Measurements from ENCODE around the gene NUS1.
"Not testable (repeated sequence)": the region's sequence is repeated elsewhere in the genome, so short reads cannot be mapped to it uniquely, and the experiment has no call there.

NUS1 gene

DNA sequence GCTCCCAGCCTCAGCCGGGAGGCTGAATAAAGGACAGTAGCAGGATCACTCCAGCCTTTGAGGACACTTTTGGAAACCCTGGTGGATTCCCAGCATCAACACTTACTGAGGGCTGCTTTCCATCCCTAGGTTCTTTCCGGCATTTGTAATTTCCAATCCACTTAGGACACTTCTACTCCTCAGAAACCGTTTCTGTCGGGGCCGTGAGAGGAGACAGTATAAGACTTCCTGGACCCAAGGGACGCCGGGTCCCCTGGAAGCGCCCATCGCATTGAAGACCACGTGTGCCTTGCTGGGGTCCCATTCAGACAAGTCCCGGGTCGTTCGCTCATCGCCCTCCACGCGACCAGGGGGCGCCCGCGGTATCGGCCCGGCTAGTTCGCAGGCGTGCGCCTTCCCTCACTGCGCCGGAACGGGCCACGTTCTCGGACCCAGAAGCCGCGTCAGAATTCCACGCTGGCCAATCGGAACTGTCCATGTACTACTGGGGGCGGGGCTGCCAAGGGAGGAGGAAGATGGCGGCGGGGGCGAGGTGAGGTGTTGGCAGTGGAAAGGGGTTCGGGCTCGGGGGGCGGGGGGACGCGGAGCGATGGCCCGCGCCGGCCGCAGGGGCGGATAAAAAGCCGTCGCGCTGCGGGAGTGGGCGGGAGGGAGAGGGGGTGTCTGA is at the start of gene NUS1:
Gene NUS1 (plus strand): TSS at position 479 of the 667 bp plus-strand sequence. CDS start 202 bp downstream, outside the sequence.
- peak; percentile 95 for DNase-seq (ENCODE audit: low read depth)

DNA sequence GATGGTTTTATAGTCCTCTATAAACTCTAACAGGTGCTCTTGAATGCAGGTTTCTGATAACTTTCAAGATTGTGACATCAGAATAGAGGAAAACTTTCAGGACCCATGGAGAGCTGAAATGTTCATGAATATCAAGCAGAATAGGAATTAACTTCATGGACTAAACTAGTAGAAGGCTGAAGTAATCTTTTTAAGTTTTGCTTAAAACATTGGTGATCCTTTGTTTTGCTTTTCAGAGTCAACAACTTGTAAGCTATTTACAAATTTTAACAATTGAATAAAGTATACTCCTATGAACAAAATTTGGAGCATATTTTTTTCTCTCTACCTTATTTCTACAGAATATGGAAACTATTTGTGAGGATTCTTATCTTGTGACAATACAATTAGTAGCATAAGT is 47.7 kb upstream of the NUS1 start:
- no peak for DNase-seq (ENCODE audit: low read depth)

DNA sequence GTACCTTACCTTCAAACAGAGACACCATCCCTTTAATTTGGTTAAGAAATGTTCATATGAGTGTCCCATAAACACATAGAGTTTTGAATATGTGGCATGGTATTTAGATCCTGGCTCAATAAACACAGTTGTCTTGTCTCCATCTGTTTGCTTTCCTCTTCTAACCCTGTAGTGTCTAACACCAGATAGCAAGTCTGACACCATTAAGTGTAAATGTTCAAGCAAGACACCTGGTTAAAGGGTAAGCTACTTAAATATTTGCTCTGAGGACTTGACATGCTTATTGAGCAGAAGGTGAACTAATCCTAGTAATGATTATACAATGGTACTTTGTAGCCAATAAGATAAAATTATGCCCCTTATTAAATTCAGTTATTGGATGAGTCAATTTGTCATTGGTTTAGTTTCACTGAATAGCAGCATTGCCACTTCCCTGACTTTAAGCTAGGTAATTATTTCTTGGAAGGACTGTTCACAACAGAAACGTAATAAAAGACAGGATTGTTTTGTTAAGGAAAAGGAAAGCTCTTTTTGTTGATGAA is 46.1 kb upstream of the NUS1 start:
- DNase-seq (ENCODE audit: low read depth), result no peak

DNA sequence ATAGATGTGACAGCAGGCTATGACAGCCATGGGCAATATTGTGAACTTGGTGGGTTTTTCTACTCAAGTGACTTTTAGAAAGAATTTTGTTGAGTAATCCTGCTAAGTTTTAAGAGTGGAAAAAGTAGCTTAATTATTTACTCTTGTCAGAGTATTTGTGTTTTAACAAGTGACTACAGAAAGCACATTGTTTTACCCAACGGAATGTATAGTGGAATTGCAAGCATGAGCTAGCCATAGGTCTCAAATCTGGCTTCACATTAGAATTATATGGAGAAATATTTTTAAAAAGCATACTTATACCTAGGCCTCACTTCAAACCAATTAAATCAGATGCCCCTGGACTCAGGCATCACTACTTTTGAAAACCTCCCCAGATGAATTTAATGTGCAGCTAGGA is 37.5 kb upstream of the NUS1 start:
- no peak for DNase-seq (ENCODE audit: low read depth)

DNA sequence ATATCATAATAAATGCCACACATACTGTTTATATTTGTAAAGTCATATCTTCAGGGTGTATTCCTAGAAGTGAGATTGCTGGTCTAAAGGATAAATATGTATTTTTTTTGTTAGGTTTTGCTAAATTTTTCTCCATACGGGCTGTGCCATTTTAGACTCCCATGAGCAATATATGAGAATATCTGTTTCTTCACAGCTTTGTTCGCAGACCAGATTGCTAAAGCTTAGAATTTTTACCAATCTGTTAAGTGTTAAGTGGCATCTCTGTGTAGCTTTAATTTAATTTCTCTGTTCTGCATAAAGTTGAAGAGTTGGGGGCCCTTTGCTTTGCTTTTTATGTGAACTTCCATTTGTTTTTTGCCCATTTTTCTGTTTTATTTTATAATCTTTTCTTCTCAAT is 32.3 kb upstream of the NUS1 start:
- DNase-seq (ENCODE audit: low read depth), result no peak

DNA sequence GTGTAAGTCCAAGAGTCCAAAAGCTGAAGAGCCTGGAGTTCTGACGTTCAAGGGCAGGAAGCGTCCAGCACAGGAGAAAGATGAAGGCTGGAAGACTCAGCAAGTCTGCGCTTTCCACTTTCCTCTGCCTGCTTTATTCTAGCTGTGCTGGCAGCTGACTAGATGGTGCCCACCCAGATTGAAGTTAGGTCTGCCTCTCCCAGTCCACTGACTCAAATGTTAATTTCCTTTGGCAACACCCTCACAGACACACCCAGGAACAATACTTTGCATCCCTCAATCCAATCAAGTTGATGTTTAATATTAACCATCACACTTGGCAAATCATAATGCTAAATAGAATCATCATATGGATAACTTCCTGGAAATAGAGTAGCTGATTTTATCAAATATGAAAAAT is 23.3 kb upstream of the NUS1 start:
- DNase-seq (ENCODE audit: low read depth), result not testable (repeated sequence)

DNA sequence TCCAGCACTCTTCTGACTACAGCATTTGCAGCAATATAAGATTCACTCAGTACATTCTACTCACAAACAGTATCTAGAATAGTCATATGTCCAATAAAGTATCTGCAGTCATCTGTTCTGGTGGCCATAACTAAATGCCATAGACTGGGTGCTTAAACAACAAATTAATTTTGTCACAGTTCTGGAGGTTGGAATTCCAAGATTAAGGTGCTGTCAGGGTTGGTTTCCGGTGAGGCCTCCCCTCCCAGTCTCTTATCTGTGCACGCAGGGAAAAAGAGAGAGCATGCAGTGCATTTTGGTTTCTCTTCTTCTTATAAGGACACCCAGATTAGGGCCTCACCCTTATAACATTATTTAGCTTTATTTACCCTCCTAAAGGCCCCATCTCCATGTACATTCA is 21.3 kb upstream of the NUS1 start:
- no peak for DNase-seq (ENCODE audit: low read depth)

DNA sequence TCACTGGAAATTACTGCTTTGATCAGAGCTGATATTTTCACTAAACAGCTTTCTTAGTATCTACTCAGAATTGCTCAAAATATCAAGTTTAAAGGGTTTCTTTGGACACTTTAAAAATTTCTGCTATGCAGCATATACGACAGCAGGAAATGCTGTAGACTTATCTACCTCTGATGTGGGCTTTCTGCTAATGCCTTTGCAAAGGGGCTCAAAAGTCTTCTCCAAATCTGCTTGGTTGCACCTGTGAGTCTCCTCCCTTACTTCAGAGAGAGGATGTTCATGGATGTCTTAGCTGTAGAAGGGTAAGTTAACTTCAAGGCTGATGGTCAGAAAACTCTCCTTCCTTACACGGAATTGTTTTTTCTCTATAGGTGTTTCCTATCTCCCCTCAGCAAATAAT is 19.9 kb upstream of the NUS1 start:
- no peak for DNase-seq (ENCODE audit: low read depth)

DNA sequence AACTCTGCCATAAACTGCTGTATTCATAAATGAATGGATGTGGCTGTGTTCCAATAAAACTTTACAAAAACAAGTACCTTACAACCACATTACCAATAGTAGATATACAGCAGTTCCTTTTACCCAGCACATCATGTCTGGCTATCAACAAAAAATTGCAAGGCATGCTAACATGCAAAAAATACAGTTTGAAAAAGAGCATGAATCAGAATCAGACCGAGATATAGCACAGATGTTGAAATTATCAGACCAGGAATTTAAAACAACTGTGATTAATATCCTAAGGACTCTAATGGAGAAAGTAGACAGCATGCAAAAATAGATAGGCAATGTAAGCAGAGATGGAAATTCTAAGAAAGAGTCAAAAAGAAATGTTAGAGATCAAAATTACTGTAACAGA is 8.4 kb upstream of the NUS1 start:
- no peak for DNase-seq (ENCODE audit: low read depth)

DNA sequence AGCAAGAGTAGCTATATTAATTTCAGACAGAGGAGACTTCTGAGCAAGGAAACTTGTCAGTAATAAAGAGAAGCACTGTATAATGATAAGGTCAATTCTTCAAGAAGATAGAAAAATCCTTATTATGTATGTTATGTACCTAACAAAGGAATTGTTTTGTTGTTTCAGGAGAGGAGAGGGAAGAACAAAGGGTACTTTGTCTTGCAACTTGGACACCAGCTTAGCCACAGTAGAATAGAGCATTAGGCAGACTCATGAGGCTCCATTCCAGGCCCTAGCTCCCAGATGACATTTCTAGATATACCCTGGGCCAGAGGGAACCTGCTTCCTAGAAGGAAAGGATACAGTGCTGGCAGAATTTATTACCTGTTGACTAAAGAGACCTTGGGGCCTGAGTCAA is 6.5 kb upstream of the NUS1 start:
- no peak for DNase-seq (ENCODE audit: low read depth)

DNA sequence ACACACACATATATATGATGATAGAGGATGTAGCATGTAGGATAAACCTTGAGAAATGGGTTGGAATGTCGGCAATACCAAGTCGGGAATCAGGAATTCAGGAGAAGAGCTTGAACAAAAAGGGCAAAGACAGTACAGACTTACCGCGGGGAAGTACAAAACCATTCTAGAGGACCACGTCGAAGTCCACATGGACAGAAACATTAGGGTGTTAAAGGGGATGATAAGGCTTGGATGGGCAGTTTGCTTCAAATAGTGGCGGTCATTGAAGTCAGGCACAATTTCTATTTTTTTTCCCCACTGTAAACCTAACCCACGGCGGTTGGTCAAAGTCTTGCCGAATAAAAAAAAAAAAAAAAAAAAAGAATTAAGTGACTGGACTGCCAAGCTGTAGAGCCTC is 766 bp upstream of the NUS1 start:
- no peak for DNase-seq (ENCODE audit: low read depth)

DNA sequence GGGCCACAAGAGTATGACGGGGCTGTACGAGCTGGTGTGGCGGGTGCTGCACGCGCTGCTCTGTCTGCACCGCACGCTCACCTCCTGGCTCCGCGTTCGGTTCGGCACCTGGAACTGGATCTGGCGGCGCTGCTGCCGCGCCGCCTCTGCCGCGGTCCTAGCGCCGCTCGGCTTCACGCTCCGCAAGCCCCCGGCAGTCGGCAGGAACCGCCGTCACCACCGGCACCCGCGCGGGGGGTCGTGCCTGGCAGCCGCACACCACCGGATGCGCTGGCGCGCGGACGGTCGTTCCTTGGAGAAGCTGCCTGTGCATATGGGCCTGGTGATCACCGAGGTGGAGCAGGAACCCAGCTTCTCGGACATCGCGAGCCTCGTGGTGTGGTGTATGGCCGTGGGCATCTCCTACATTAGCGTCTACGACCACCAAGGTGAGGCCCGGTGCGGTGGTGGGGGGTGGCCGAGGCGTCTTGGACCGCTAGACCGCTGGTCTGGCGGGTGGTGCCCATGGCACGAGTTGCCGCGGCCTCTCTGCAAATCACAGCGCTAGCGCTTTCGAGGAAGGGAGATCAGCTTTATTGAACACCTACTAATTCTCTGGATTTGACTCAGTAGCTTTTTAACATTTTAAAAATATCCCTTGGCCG is 511 bp downstream of the NUS1 start:
- not testable (repeated sequence) for DNase-seq (ENCODE audit: low read depth)

DNA sequence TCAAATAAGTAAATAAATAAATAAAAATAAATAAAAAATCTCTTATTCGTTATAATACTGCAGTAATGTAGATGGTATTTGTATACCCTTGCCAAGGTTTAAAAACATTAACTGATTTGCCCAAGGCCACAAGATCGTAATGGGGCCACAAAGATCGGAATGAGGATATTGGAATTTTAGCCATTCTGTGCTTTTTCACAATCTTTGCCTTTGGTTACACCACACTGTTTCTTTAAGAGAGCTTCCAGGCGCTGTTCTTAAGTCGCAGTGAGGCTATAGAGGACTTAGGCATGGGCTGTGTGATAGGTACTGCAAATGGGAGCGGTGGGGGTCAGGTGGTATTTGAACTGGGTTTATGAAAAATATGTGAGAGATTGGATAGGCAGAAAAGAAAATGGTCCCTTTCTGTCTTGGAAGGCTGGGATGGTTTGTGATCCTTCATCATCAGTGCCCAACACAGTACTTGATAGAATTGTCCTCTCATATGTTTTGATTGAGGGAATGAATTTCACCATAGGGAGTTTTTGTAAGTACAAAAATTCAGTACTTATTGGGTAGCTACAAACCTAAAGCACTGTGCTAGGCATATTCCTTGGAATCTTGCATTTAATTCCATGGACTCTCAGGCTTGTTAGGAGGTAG is 1.4 kb downstream of the NUS1 start:
- no peak for DNase-seq (ENCODE audit: low read depth)

DNA sequence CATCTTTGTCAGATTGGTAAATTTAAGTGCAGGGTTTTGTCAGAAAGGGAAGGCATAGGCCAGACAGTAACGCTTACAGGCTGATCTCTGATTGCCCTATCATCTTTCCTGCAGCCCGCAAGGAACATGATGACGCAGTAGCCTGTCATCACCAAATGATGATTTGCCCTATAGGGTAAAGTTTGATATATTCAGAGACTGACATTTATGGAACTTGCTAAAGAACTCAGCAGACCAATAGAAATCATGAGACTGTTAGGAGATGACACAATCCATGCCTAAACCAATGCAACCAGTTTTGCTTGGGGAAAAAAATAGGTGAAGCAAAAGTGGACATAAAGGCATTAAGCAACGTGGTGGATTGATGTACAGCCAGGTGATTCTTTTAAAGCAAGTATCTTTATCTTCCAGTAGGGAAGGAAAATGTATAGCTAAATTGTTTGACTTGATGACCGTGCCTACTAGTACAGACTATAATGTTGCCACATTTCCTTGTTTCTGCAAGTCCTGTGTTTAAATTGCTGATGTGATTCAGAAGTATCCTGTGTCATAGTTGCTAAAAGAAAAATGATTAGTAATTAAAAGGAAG is 2.4 kb downstream of the NUS1 start:
- DNase-seq (ENCODE audit: low read depth), result no peak

DNA sequence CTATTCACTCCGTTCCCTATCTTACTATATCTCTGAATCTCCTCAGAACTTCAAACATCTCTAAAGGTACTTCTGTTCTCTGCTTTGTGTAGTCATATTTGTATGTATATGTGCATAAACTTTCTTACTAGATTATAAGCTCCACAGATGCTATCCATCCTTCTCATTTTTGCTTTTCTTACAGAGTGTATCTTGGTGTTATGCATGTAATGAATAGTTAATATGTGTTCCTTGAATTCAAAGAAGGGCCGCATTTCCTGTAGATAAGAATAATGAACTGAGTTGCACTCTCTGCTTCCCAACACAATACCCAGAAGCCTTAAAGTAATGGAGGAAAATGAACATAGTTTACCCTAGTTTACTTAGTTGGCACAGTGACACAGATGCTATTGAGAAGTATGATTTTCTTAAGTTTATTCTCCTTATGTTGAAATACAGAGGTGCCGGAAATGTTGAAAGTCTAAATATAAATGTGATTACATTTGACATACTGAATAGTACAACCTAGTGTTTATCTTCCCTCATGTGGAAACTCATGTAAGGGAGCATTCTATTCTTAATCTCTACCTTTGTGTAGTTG is 6.0 kb downstream of the NUS1 start:
- no peak for DNase-seq (ENCODE audit: low read depth)

DNA sequence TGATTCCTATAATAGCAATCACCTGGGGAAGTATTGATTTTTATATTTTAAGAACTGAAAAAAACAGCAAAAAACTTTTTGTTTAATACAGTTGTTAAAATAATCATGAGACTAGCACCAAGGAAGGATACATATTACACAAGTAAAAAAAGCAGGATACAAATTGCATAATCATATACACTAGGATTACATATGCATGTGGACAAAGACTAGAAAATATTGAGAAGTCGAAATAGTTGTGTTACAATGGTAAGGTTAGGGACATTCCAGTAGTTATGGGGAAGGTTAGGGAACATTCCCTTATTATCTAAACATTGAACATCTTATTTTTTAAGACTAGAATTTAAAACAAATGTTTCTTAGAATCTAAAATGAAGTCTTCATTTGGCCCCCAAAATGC is 9.5 kb downstream of the NUS1 start:
- no peak for DNase-seq (ENCODE audit: low read depth)

DNA sequence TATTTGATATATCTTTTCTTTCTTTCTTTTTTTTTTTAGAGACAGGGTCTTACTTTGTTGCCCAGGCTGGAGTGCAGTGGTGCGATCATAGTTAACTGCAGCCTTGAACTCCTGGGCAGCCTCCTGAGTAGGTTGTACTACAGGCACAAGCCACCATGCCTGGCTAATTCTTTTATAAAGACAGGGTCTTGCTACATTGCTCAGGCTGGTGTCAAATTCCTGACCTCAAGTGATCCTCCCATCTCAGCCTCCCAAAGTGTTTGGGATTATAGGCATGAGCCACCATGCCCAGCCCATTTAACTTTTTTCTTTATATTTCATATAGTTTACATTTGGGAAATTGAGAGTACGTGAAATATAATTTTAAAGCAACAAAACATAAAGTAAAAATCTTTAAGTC is 10.1 kb downstream of the NUS1 start:
- DNase-seq (ENCODE audit: low read depth), result no peak

DNA sequence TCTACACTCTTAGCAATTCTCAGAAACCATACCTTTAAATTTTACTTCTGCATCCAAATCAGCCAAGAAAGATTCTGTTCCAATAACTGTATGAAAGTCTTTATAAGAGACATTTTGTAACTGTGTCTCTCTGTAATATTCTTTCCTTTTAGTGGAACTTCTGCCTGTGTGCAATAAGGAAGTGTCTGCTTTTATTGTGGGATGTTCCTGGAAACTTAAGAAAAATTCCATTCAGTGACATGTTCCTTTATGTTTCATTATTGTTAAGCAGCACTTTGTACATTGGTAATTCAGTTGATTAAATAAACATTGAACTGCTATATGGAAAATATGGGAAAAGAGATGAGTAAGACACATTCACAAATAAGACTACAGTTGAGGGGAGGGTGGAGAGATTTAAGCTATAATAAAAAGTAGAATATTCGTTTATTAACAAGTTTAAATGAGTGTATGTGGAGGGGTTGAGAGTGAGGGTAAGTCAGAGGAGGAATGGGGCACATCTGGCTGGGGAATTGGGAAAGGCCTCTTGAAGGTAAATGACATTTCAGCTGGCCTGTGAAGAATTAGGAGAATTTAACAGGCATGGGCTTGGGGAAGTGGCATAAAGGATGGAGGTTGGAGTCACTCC is 11.9 kb downstream of the NUS1 start:
- no peak for DNase-seq (ENCODE audit: low read depth)

DNA sequence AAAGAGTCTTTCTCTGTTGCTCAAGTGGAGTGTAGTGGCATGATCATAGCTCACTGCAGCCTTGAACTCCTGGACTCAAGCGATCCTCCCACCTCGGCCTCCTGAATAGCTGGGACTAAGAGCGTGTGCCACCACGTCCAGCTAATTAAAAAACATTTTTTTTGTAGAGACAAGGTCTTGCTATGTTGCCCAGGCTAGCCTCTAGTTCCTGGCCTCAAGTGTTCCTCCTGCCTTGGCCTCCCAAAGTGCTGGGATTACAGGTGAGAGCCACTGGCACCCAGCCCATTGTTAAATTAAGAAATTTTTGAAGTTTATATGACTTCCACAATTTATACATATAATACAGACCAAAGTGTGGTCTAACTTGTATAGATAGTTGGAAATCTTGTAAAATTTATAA is 14.3 kb downstream of the NUS1 start:
- DNase-seq (ENCODE audit: low read depth), result not testable (repeated sequence)

DNA sequence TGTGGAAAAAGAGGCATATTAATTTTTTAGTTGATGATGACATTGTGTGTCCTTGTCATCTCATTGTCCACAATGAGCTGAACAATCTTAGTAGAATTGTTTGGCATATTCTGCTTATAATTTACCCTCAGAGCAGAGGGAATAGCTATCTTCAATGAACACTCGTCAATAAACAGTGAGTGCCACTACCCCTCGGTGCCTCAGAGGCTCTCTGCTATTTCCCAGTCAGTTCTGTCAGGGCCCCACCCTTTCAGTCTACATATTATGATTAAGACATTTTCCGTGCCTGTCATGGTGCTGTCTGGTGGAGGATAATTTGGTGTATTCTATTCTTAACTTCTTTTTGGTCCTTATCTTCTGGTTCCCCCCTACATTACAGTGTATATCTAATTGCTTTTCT is 31.2 kb downstream of the NUS1 start:
- DNase-seq (ENCODE audit: low read depth), result no peak

DNA sequence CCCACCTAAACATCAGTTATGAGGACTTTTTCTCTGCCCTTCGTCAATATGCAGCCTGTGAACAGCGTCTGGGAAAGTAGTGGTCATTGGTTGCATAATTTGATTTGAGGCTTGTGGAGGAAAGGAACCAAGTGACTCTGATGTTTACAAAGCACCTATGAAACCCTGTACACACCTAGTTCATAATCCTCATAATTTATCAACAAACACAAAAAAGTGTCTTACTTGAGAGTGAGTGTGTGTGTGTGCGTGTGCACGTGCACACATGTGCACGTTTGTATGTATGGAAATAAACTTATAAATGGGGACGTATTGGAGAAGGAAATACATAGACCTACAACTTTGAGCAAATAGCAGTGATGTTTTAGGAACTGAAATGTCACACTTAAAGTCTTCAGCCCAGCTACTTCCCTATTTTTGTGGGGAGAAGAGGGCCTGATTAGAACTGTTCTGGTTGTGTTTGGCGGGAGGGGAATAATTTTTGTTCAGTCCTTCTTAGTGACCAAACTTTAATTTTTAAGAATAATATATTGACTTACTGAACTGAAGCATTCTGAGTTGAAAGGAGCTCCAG is 31.8 kb downstream of the NUS1 start:
- DNase-seq (ENCODE audit: low read depth), result not testable (repeated sequence)

DNA sequence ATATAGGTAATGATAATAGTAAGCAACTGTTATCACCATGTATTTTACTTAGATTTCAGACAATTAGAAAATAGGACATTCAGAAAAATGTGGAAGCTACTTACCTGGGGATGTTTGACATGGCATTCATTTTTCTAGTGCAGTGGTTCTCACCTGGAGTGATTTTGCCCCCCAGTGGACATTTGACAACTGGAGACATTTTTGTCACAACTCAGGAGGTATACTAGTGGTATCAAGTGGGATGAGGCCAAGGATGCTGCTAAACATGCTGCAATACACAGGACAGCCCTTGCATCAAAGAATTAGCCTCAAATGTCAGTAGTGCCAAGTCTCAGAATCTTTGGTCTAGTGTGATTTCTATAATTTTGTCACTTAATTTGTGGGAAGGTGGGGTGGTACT is 36.1 kb downstream of the NUS1 start:
- DNase-seq (ENCODE audit: low read depth), result no peak

Measured in GM04504 (cell line).